ENCODE results near the gene DYNAP.

DYNAP gene

DNA sequence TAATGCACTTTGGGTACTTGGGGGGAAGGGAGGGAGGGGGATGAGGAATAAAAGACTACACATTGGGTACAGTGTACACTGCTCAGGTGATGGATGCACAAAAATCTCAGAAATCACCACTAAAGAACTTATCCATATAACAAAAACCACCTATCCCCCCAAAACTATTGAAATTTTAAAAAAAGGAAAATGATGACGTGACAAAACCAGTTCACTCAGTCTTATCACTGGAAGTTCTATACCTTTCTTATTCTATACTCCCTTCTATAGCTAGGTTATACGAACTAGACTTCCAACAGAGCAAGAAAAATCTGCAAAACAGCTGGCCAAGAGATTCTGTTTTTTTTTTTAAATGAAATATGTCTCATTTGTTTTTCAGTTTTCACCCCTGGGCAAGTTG lies 20.8 kb downstream of the DYNAP start:
- no peak for DNase-seq
- Mint-ChIP-seq H3K4me1 (no peaks in the 10 kb centered on the region), H3K4me3 (no peak overlapping the region), H3K27ac (no peak overlapping the region), H3K36me3 (ENCODE audit: low read depth) (no peaks in the 10 kb centered on the region), H3K9me3 (no peaks in the 10 kb centered on the region), H3K27me3 (no peaks in the 10 kb centered on the region)
- ATAC-seq: no peak

DNA sequence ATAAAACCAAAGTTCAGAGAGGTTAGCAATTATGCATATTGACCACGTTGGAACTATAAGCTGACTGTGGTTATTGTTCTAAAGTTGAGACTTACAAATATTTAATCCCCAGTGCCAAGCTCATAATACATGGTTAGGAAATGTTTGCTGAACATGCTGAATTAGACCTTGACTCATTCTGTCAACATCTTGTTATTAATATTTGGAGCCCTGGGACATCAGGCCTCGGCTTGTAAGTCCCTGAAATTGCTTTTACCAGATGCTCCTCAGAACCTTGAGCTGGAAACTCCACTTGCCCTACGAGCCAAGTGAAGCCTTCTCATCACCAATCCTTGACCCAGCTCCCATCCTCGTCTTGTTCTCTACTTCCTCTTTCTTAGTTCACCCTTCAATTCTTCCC lies 21.2 kb downstream of the DYNAP start:
- H3K9me3 Mint-ChIP-seq: no peaks in the 10 kb centered on the region
- DNase-seq (no peak), ATAC-seq (no peak)
- no peaks in the 10 kb centered on the region for H3K27me3 Mint-ChIP-seq
- no peak overlapping the region for H3K27ac Mint-ChIP-seq
- no peaks in the 10 kb centered on the region for H3K4me1 Mint-ChIP-seq
- no peaks in the 10 kb centered on the region for H3K36me3 Mint-ChIP-seq (ENCODE audit: low read depth)
- no peak overlapping the region for H3K4me3 Mint-ChIP-seq

DNA sequence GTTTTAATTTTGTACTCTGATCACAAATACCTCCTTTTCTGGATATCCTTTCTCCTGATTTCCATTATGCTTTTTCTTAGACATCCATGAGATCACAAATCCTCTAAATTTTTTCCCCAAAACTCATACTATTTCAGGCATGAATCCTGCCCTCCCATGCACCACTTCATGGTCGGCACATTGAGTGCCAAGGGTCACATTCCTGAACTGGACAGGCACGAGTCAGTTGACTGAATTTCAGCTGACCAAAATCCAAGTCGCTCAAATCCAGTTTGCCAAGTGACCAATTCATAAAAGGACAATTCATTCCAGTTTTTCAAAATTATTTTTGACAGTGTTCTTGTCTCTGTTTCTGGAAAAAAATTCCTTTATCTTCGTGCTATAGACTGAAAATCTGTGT lies 22.1 kb downstream of the DYNAP start:
- H3K27ac Mint-ChIP-seq: no peak overlapping the region
- no peak overlapping the region for H3K4me3 Mint-ChIP-seq
- ATAC-seq (no peak), DNase-seq (no peak)
- no peaks in the 10 kb centered on the region for H3K4me1 Mint-ChIP-seq
- no peaks in the 10 kb centered on the region for H3K27me3 Mint-ChIP-seq
- H3K36me3 Mint-ChIP-seq (ENCODE audit: low read depth): no peaks in the 10 kb centered on the region
- H3K9me3 Mint-ChIP-seq: no peaks in the 10 kb centered on the region

DNA sequence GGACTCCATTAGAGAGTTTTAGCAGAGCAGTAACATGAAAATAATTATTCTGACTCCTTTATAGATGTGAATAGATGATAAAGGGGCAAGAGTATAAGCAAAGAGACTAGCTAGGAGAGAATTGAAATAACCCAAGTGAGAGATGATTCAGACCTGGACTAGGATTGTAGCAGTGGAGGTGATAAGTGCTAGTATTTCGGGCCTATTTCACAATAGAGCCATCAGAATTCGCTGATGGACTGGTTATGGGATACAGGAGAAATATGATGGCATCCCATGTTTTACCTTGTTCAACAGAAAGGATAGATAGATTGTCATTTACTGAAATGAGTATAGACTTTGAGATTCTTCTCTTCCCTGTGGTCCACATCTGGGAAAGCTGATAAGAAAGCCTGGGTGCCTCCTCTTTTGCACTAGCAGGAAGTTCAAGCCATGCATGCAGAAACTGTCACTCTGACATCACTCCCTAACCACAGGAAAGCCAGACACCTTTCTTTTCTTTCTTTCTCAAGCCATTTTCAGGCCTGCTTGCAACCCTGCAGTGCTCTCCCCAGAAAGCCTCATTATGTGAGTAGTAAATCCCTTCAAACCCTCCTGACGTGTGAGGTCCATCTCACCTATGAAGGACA lies 25.3 kb downstream of the DYNAP start:
- no peaks in the 10 kb centered on the region for H3K9me3 Mint-ChIP-seq
- DNase-seq: no peak
- H3K27ac Mint-ChIP-seq: no peak overlapping the region
- no peaks in the 10 kb centered on the region for H3K4me1 Mint-ChIP-seq
- H3K27me3 Mint-ChIP-seq: no peaks in the 10 kb centered on the region
- H3K36me3 Mint-ChIP-seq (ENCODE audit: low read depth): no peaks in the 10 kb centered on the region
- ATAC-seq: no peak
- no peak overlapping the region for H3K4me3 Mint-ChIP-seq

DNA sequence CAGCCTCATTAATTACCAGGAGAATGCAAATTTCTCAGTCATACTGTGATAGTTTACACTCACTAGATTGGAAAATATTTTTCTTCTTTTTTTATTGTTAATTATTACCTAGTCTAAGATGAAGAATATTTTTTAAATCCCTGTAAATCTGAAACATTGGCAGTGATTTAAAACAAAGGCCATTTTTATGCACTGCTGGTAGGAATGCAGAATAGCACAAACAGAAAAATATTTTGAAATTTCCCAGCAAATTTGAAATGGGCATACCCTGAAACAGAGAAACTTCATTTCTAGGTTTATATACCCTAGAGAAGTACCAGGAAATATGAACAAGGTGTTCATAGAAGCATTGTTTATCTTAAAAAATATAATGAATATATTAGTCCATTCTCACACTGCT lies 31.0 kb downstream of the DYNAP start:
- no peaks in the 10 kb centered on the region for H3K4me1 Mint-ChIP-seq
- no peaks in the 10 kb centered on the region for H3K27me3 Mint-ChIP-seq
- DNase-seq (no peak), ATAC-seq (no peak)
- no peak overlapping the region for H3K4me3 Mint-ChIP-seq
- H3K9me3 Mint-ChIP-seq: no peaks in the 10 kb centered on the region
- H3K36me3 Mint-ChIP-seq (ENCODE audit: low read depth): no peaks in the 10 kb centered on the region
- no peak overlapping the region for H3K27ac Mint-ChIP-seq

DNA sequence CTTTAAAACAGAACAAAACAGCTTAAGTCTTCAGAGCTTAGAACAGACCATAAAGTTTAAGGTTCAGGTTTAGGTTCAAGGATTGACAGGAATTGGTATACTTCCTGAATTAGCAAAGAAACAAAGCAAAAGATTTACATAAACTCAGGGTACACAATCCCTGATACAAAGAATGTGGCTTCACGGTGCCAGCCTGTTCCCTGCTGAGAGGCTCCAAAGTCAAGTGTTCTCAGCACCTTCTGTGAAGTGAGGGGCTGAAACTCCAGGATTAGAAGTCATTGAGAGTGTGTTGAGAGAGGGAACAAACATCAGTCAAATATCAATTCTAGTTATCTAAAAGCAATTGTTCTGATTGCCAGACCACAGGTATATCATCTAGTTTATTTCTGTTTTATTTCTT lies 35.7 kb downstream of the DYNAP start:
- ATAC-seq: no peak

DNA sequence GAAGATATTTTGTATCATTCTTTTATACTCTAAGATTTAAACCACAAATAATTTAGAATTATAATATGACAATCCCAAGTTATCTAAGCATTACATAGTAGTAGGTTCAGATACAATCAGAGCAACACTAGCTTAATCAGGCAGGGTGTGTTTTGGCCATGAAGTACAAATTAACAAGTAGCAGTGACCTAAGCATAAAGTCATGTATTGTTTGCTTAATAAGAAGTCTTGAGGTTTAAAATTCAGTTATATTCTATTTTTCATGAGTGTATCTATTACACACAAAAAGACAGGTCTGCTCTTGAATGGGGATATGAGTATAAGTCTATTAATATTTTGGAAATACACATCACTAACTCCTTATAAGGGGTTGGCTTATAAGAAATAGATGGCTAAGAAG lies 39.9 kb downstream of the DYNAP start:
- Mint-ChIP-seq H3K4me1 (no peaks in the 10 kb centered on the region), H3K36me3 (ENCODE audit: low read depth) (no peaks in the 10 kb centered on the region), H3K27me3 (no peaks in the 10 kb centered on the region), H3K4me3 (no peak overlapping the region), H3K9me3 (no peaks in the 10 kb centered on the region), H3K27ac (no peak overlapping the region)
- ATAC-seq: no peak
- no peak for DNase-seq

More for the DNA sequence above, 35.7 kb downstream of the DYNAP start:
- Mint-ChIP-seq H3K27me3 (no peaks in the 10 kb centered on the region), H3K4me1 (no peaks in the 10 kb centered on the region), H3K27ac (no peak overlapping the region), H3K36me3 (ENCODE audit: low read depth) (no peaks in the 10 kb centered on the region), H3K4me3 (no peak overlapping the region), H3K9me3 (no peaks in the 10 kb centered on the region)
- no peak for DNase-seq

DNA sequence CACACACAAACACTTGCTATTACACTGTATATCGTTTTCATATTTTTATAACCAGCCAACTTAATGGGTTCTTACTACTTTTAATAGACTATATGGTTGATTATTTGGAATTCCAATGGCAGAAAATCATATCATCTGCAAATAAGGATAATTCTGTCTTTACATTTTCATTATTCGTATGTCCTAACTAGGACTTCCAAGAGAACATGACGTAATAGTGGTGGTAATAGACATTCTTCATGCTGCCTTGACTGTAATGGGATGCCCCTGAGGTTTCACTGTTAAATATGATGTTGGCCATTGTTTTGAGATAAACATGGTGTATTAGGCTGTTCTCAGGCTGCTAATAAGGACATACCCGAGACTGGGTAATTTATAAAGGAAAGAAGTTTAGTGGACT lies 45.2 kb downstream of the DYNAP start:
- Mint-ChIP-seq H3K4me1 (peaks cover under 1% of the 10 kb centered on the region), H3K36me3 (ENCODE audit: low read depth) (no peaks in the 10 kb centered on the region), H3K27ac (no peak overlapping the region), H3K9me3 (no peaks in the 10 kb centered on the region), H3K4me3 (no peak overlapping the region), H3K27me3 (peaks cover 3% of the 10 kb centered on the region)
- ATAC-seq: no peak
- DNase-seq: no peak

DNA sequence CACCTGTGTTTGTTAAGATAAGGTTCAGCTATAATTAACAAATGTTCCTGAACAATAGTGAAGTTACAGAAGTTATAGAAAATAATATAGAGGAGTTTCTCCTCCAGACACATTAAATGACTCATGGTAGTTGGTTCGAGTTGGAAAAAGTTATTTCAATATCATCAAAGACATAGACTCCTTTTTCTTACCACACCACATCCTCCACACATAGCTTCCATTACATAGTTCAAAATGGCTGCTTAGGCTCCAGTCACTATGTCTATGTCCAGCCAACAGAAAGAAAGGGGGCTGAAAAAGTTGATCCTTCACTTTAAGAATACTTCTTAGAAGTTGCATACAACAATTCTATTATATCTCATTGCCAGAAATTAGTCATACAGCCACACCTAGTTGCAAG lies 50.7 kb downstream of the DYNAP start:
- Mint-ChIP-seq H3K36me3 (ENCODE audit: low read depth) (no peaks in the 10 kb centered on the region), H3K4me3 (no peak overlapping the region), H3K4me1 (peaks cover 4% of the 10 kb centered on the region), H3K9me3 (no peaks in the 10 kb centered on the region), H3K27me3 (peaks cover 7% of the 10 kb centered on the region), H3K27ac (no peak overlapping the region)
- ATAC-seq: peak; percentile 40
- DNase-seq: no peak

DNA sequence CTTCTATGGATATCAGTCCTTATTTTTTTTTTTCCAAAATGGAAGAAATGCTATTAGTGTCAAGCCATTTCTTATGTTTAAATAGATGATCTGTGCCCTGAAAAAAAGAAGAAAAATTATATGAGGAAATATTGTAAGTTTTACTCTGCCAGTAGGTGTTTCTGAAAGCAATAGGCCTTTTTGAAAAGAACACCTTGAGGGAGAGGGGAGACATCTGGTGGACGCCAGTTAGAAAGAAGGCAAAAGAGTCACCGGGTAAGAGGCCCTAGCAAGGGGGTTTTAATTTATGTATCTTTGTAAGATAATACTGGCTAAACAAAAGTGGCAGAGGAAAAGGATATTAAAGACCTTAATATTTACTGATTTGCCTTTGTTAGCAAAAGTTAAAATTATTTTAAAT lies 56.1 kb downstream of the DYNAP start:
- DNase-seq: no peak
- no peaks in the 10 kb centered on the region for H3K9me3 Mint-ChIP-seq
- no peak overlapping the region for H3K27ac Mint-ChIP-seq
- no peak overlapping the region for H3K4me3 Mint-ChIP-seq
- H3K36me3 Mint-ChIP-seq (ENCODE audit: low read depth): no peaks in the 10 kb centered on the region
- no peak for ATAC-seq
- peaks cover 4% of the 10 kb centered on the region for H3K27me3 Mint-ChIP-seq
- H3K4me1 Mint-ChIP-seq: no peaks in the 10 kb centered on the region
